NCI-H146 treated with DMSO at 0.1 percent for 48 hours (cell line): Measurements from ENCODE around the gene NPFF.

Experiments used
- DNase-seq: peaks from one replicate; lab custom pipeline; 2025; ENCODE audit not compliant: unreplicated experiment; lab: John Stamatoyannopoulos, UW

Gene NPFF

DNA sequence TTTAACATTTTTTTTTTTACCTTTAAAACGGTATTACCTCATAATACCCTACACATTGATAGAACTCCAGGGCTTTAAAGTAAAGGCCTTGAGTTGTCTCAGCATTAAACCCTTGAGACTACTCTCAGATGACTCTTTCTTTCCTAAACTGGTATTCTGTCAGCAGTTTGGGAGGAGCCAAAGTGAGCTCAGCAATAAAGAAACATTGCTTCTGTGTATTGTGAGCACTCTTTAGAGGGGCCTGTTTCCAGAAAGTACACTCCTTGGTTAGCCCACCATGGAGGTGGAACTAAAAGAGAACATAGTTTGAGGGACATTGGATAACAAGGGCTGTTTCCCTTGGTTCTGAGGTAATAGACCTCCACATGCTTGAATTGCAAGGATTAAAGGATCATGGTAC lies 28.4 kb downstream of the NPFF start:
- no peak for DNase-seq

DNA sequence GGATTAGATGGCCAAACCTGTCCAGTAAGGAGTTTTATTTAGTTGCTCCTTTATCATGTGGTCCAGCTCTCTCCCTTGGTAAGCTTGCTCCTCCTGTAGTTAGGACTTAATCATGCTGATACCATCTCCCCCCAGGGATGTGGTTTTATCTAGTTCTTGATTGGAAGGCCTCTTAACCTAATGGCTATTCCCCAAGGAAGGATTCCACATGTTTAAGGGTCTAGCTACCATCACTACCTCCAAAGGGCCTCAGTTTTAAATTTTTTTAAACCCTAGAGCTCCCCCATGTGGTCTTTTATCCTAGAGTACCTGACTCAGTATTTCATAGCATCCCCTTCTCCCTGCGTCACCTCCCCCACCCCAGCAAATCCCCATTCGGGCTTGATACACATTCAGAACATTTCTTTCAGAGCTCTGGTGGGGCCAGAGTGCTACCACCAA lies 30.5 kb downstream of the NPFF start:
- no peak for DNase-seq

DNA sequence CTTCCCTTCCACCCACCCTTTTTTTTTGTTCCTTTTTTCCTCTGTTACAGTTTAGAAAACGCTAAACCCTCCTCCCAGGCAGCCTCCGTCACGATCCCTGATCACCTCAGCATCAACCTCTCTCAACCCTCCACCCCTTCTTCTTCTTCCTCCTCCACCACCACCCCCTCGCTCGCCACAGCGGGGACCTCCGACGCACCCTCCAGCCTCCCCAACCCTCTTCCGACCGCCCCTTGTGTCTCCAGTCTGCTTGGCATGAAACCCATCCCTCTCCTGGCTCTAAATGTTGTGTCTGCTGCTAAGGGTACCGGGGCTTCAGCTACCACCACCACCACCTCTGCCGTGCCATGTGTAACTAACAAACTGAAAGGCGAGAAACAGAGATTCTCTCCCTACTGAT lies 32.5 kb downstream of the NPFF start:
- no peak for DNase-seq

DNA sequence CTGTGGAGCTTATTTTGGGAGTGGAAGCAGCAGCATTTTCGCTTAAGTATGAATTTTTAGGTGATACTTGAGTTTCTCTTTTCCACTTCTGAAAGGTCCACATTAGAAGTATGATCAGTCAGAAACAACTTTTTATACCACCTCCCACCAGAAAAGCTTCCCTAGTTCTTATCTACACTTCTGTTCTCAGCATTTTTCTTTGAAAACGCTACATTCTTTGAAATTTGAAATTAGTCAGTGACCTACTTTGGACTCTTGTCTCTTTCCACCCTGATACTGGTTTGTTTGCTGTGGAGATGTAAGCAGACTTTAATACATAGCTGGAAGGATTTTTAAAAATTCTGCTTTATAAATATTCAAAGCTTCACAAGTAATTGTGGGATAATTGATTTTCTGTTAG lies 33.2 kb downstream of the NPFF start:
- no peak for DNase-seq

DNA sequence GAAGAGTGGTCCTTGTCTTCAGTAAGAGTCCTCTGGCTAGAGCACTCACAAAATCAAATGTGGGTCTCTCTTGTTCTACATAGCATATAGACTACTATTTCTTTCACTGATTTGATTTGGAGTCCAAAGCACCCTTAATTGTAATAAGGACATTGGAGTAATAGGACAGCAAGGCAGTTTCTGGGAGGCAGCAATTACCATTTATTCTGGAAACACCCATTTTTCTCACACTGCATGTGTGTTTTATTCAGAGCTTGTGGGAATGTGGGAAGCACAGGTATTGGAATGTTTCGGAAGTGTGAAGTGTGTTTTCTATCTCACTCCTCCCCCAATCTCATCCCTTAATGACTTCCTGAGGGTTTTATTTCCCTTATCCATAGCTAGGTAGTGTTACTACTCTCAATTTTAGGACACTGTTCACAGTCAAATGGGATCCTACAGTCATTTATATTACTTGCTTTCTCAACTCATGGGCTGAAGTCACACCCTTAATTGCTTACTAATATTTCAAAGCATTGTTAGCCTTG lies 35.2 kb downstream of the NPFF start:
- DNase-seq, result no peak

DNA sequence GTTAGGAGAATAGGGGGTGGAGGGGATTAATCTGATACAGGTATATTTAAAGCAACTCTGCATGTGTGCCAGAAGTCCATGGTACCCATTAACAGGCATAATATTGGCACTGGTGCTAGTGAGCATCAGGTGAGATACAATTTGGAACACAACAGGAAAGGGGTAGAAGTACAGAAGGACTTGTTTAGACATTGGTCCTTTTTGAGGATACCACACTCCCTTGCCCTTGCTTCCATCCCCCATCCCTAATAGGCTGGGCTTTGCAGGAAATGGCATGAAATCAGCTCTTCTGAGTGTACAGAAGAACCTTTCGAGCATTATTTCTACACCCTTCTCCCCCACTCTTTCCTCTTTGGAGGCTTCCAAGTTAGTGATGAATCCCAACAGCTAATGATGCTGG lies 39.0 kb downstream of the NPFF start:
- DNase-seq, result no peak

DNA sequence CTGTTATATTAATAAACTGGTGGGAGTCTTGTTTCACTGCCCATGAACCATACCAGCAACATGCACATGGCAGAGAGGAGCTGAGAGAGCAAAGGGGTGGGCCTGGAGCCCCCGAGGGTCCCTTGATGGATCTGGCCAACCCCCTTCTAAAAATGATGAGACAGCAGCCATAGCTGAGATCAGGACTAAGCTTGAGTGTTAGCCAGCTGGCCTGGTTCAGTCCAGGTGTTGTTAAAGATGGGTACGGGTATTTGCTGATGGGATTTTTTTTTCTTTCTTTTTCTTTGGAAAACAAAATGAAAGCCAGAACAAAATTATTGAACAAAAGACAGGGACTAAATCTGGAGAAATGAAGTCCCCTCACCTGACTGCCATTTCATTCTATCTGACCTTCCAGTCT lies 39.4 kb downstream of the NPFF start:
- DNase-seq, result no peak

DNA sequence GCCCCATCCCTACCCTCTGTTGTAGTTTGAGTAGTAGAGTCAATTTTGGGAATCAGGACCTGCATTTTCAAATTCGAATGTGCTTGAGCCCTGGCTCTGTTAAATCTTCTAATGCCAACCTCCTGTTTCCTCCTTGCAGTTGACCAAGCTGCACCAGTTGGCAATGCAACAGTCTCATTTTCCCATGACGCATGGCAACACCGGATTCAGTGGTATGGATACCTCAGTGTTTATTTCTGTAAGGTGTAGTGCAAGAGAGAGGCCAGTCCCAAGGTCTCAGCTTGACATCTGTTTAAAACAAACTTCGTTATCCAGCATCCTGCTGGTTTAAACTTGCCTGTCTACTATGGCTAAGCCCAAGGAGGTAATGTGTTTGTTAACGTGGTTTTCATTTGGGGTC lies 40.2 kb downstream of the NPFF start:
- DNase-seq, result no peak

DNA sequence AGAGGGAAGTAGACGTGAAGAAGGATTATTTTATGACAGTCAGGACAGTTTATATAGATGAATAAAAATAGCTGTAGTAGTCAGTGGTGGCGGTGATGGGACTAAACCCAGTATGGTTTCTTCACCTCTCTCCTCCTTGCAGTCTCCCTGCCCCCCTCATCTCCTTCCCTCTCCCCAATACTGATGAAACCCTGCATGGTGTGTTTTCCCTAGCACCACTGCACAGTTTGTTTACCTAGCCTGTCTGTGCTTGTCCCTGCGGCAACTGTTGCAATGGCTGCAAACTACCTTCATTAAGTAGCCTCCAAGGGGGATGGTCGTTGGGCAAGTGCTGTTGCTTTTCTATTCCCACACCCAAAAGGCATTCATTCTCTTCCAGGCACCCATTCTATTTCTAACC lies 40.6 kb downstream of the NPFF start:
- DNase-seq, result no peak

DNA sequence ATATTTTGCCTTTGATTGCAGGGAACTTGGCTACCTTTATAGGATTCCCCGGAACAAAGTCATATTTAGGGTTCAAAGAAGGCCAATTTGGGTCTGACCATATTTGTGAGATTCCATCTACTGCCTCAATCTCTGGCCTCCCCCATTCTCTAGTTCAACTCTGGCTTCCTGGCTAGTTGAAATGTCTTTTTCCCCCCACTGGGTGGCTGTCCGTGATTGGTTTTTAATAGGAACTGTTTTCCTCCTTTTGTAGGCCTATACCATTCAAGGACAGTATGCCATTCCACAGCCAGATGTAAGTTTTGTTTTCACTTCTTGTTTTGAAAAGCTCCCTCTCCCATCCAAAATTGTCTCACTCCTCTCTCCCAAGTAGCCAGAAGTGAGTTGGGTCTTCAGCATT lies 41.6 kb downstream of the NPFF start:
- no peak for DNase-seq

DNA sequence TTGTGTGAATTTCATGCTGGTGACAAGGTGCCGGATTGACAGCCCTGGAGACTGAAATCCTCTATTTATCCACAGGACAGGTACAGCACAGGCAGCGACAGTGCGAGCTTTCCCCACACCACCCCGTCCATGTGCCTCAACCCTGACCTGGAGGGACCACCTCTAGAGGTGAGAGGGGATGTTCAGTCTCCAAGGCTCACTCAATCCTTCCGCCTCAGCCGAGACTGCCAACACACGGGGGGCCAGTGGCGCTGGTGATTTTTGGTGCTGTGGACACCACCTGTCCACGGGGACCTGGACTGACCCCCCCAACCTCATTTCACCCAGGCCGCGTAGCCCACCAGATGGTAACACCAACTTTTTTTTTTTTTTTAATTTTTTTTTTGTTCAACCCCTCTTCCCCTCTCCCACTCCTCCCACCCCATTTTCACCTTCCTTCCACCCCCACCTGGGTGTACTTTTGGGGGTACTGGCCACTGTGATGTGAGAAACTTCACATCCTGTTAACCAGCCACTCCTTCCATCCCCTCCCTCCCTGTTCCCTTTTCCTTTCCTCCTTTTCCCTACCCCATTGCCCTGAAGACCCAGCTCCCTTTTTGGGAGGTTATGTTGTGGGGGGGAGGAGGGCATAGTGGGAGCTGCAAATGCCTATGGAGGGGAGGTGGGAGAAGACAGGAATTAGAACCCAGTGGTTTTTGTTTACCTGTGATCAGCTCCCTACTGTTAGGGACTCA lies 42.4 kb downstream of the NPFF start:
- DNase-seq, result no peak

DNA sequence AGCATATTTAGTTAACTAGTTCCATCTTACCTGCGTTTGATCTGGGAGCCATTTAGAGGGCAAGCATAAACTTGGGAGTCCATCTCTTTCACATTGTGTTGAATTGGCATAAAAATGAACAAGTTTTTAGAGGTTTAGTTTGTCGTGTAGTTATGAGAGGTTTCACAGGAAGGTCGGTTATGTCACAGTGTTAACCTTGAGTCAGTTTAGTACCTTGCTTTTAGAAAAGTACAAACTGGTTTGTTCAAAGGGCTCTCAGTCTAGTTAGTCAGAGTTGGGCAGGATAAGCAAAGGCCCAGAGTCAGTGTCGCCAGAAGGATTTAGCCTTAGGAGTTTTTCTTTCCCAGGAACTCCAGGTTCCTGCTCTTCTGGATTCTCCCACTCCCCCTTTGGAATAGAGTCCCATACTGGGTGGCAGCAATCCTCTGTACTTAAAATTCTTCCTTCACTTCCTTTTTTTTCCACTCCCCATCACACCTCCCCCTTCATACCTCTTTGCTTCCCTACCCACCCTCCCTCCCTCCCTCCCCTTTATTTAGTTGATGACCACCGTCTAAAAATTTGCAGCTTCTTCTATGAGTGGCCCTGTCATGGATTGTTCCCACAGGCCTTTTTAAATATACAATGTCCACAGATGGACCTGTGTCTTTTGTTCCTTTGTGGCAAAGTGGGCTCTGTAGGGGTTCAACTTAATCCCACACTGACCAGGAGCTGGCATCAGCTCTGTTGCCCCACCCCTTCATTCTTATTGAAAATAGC lies 43.3 kb downstream of the NPFF start:
- DNase-seq, result no peak

DNA sequence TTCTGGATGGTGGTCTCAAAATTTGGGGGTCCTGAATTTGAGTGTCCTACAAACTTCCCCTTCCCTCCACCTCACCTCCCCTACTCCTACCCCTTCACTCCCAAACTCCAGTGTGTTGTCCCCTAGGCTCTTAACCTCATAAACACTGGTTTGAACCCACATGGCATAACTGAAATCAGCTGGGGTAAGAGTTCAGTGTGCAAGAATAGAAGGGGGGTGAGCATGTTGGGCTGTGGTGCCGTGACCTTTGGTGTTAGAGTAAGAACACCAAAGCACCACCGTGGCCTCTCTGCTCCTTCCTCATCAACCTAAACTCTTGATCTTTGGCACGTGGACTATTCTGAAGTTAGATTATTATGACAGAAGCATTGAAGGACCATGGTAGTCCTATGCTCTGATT lies 44.3 kb downstream of the NPFF start:
- DNase-seq, result no peak

DNA sequence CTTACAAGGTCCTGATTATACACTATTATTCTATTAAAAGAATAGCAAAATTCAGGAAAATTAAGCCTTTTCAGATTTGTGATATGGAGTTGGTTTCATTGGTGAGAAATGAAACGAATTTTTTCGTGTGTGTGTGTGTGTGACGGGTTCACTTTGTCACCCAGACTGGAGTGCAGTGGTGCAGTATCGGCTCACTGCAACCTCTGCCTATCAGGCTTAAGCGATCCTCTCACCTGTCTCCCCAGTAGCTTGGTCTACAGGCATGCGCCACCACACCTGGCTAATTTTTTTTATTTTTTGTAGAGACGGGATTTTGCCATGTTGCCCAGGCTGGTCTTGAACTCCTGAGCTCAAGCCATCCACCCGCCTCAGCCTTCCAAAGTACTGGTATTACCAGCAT lies 45.7 kb downstream of the NPFF start:
- no peak for DNase-seq

DNA sequence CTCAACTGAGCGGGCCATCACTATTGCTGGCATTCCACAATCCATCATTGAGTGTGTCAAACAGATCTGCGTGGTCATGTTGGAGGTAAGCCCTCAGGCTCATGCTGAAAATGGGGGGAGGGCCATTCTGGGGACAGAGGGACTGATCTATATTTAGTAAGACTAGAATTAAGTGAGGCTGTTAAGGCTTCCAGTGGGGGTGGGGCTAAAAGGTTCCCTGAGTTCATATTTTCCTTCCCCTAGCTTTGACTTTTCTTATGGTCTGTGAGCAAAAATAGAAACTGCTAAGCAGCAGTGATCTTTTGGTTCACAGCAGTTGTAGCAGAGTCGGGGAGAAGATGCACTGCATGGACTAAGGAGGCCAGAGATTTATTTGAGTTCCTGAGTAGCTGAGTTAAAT lies 46.2 kb downstream of the NPFF start:
- DNase-seq, result no peak

DNA sequence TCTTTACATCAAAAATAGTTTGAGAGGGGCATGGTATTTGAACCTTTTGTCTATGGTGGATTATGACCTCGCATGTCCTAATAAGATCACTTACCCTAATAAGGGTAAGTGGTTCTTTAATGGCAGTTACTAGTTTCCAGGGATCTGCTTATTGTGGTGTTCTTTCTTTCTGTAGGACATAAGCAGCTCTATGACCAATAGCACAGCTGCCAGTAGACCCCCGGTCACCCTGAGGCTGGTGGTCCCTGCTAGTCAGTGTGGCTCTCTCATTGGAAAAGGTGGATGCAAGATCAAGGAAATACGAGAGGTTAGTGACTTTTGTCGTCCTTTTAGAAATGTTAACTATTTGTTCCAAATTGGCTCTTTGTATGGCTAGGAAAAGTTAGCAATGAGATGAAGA lies 48.2 kb downstream of the NPFF start:
- no peak for DNase-seq
